ENCODE data around the gene COIL.

Gene COIL

DNA sequence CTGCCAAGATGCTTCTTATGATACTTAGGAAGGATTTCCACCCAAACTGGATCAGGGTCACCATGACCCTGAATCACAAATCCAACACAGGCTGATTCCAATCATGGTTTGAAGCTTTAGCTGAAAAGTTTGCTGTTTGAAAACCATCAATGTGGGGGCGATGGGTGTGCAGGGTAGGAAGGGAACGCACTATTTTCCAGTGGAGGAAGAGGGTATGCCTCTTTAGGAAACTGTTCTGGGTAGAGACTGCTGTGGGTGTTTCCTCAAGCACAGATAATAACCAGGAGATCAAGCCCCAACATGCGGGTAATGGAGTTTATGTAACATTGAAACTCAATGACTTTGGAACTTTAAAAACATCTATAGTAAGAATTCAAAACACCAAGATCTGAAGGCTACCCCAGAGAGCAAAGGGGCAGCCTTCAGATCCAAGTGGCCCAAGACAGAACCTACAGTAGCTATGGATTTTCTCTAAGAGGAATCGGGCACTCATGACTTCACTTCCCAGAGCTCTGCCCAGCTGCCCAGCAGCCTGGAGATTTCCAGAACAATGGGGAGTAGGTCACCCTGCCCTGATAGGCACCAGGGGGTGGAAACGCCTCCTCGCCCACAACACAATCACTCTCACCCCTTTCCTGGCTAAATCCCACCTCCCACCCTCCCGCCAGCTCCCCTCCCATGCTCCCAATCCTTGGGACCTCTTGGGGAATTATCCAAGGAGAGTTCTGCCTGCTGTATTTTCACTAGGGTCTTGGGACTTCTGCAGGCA is 69.8 kb downstream of the COIL start:
- Histone ChIP-seq H3K9me3 (ENCODE audit: insufficient read depth, low read depth, low read length) (peaks cover 21% of the 10 kb centered on the region), H3K36me3 (ENCODE audit: insufficient read depth, low read length) (peaks cover 28% of the 10 kb centered on the region), H3K27ac (ENCODE audit: low read depth, low read length) (no peak overlapping the region), H3K27me3 (ENCODE audit: insufficient read depth, low read length) (no peaks in the 10 kb centered on the region), H3K9ac (ENCODE audit: low read depth, low read length) (no peak overlapping the region), H3K4me3 (ENCODE audit: low read length) (no peak overlapping the region), H3K4me1 (ENCODE audit: insufficient read depth, low read length) (0 out of 2 replicates have a peak, but pooled peaks cover 3% of the 10 kb centered on the region)
- WGBS, result 92% methylated on average over 6 of the region's 7 CpGs

DNA sequence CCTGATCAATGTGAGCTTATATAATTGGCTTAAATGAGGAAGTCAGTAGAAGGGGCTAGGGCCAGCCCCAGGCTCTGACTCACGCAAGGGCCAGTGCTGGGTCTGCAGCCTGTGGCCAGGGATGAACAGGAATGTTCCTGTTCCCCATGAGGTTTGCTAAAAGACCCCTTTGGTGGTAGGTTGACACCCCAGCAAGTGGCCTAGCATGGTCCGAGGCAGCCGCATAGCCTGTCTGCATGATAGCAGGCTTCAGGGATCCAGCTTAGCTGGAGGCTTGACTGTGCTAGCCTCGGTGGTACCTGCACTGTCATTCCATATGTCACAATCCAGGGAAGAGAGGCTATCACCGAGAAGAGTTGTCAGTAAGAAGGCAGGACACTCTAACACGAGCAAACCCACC is 70.5 kb downstream of the COIL start:
- Histone ChIP-seq H3K27ac (ENCODE audit: low read depth, low read length) (no peak overlapping the region), H3K4me1 (ENCODE audit: insufficient read depth, low read length) (no peaks in the 10 kb centered on the region), H3K9ac (ENCODE audit: low read depth, low read length) (no peak overlapping the region), H3K36me3 (ENCODE audit: insufficient read depth, low read length) (peaks cover 24% of the 10 kb centered on the region), H3K4me3 (ENCODE audit: low read length) (no peak overlapping the region), H3K27me3 (ENCODE audit: insufficient read depth, low read length) (no peaks in the 10 kb centered on the region), H3K9me3 (ENCODE audit: insufficient read depth, low read depth, low read length) (peaks cover 21% of the 10 kb centered on the region)
- WGBS, result 93% methylated on average over 6 of the region's 6 CpGs

Data from HUES64 (cell line).